ENCODE data around the gene PRSS23.

- TF ChIP-seq CTCF (IDR thresholded peaks at IDR 0.05; ENCODE audit: insufficient read depth, low read length, poor library complexity, severe bottlenecking) (no peak), EZH2phosphoT487 (conservative IDR thresholded peaks at IDR 0.05; ENCODE audit: low read length) (no peak)
Measured at GRCh38 chr11:86800076-86800959, at the start of gene PRSS23.

Data from SU-DHL-6 (cell line).